C4-2B (cell line): Measurements from ENCODE around the gene HEATR1.

ENCODE experiments used
- H3K27ac ChIP-seq: fragments of 450-650 bp; 2 replicates; pipeline ENCODE4 v1.5.1; 2017
- ZFX ChIP-seq: fragments of 450-650 bp; IDR thresholded peaks from 2 replicates; pipeline ENCODE4 v1.6.1; 2017
- TF ChIP-seq, protein P1 (sequence below): fragments of 450-650 bp; conservative IDR thresholded peaks from 2 replicates; pipeline ENCODE4 v1.5.1; 2017; ENCODE audit warnings: mild to moderate bottlenecking

The HEATR1 gene

DNA sequence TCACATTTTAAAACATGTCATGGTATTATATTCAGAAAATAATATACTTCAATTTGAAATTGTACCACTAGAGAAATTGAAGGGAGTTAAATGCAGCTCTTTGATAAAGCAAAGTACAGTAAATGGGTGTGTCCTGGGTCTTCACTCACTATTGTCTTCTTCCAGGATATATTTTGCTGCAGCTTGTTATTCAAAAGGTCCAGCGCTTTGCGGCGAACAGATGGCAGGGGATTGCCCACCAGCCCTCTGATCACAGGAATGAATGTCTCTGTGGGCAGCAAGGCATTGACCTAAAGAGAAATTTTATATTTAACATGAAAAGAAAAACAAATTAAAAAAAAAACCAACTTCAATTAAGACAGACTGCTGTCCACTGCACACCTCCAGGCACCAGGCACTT lies 45.5 kb downstream of the HEATR1 start:
- TF ChIP-seq, protein P1, sequence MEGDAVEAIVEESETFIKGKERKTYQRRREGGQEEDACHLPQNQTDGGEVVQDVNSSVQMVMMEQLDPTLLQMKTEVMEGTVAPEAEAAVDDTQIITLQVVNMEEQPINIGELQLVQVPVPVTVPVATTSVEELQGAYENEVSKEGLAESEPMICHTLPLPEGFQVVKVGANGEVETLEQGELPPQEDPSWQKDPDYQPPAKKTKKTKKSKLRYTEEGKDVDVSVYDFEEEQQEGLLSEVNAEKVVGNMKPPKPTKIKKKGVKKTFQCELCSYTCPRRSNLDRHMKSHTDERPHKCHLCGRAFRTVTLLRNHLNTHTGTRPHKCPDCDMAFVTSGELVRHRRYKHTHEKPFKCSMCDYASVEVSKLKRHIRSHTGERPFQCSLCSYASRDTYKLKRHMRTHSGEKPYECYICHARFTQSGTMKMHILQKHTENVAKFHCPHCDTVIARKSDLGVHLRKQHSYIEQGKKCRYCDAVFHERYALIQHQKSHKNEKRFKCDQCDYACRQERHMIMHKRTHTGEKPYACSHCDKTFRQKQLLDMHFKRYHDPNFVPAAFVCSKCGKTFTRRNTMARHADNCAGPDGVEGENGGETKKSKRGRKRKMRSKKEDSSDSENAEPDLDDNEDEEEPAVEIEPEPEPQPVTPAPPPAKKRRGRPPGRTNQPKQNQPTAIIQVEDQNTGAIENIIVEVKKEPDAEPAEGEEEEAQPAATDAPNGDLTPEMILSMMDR: no peak
- no peak for TF ChIP-seq ZFX
- no peak overlapping the region for H3K27ac ChIP-seq

DNA sequence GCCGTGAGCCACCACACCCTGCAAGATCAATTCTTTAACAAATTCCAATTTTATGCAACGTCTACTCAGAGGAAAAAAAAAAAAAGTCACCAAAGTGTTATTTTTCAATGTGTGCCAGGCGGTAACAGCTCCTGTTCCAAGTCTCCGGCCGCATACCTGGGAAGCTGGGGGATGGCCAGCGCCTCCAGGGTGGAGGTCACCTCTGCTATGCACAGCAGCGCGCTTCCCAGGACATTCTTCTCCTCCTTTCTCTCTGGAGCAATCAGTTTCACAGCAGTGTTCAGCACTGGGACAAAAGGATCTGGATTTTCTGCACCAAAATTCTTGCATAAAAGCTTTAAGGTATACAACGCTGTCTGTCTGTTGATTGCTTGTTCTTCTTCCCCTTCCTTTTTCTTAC lies 46.2 kb downstream of the HEATR1 start:
- TF ChIP-seq, protein P1: no peak
- TF ChIP-seq ZFX: no peak

DNA sequence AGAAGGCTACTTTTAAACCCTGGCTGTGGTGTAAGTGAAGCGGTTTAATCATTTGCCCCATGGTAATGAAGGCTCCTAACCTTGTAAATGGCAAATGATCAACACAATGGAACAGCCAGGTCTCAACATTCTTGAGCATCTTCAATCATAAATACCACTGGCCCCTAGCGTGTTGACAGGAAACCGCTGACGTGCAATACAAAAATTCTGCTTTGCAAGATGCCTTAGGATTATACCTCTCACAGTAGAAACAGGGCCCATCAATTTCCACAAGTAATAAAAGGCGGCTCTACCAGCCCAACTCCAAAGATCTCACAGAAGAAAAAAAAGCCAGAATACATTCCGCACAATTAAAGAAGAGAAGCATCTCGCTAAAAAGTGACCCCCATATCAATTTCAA lies 47.7 kb downstream of the HEATR1 start:
- TF ChIP-seq, protein P1: no peak
- TF ChIP-seq ZFX: no peak
- no peak overlapping the region for H3K27ac ChIP-seq

More for the DNA sequence above, 46.2 kb downstream of the HEATR1 start:
- no peak overlapping the region for H3K27ac ChIP-seq

DNA sequence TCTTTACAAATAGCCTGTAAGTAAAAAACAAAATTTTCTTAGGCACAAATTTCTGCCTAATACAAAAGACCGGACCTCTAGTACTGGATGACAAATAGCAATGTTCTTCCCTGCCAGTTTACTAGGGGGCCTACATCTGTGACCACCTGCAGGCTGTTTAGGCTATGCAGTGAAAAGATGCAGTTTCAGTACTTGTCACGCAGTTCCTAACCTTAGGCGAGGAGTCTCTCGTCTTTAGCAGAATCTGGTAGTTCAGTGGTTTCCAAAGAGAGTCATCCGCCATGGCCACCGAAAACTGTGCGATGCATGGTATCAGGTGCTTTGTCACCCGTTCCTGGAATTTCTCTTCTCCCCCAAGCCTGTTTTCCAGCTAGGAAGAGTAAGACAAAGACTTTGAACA lies 50.9 kb downstream of the HEATR1 start:
- TF ChIP-seq, protein P1: no peak
- TF ChIP-seq ZFX: no peak
- no peak overlapping the region for H3K27ac ChIP-seq

DNA sequence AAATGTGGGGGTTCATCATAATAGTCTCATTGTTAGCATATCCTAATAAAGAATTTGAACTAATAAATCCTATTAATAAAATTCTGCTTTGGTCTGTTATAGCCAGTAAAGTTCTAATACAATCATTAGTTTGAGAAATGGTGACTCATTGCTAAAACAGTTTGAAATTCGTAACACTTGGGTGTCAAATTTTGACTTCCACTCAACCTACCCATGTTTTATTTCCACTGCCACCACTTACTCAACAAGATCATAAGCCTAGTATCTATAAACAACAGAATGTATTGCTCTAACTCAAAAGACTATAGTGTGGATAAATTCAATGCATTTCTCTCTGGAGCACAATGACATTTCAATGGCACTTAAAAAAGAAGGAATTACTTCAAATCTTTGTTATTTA lies 51.4 kb downstream of the HEATR1 start:
- TF ChIP-seq ZFX: no peak
- TF ChIP-seq, protein P1: no peak
- no peak overlapping the region for H3K27ac ChIP-seq

DNA sequence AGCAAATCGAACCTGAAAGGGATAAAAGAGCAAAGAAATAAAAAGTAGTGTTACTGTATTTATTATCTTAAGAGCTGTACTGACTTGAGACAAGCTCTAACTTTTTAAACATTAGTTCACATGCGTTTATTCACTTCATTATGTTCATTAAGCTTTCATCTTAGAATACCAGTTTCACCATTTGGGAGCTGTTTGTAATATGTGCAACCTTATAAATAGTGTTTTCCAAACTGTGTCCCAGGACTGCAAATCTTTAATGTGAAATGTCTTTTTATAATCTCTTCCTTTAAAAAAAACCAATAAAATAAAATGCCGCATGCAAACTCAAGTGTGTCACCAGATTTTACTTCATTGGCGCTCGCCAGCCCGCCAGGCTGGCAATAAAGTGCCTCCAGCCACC lies 52.2 kb downstream of the HEATR1 start:
- H3K27ac ChIP-seq: no peak overlapping the region
- TF ChIP-seq, protein P1: no peak
- no peak for TF ChIP-seq ZFX

DNA sequence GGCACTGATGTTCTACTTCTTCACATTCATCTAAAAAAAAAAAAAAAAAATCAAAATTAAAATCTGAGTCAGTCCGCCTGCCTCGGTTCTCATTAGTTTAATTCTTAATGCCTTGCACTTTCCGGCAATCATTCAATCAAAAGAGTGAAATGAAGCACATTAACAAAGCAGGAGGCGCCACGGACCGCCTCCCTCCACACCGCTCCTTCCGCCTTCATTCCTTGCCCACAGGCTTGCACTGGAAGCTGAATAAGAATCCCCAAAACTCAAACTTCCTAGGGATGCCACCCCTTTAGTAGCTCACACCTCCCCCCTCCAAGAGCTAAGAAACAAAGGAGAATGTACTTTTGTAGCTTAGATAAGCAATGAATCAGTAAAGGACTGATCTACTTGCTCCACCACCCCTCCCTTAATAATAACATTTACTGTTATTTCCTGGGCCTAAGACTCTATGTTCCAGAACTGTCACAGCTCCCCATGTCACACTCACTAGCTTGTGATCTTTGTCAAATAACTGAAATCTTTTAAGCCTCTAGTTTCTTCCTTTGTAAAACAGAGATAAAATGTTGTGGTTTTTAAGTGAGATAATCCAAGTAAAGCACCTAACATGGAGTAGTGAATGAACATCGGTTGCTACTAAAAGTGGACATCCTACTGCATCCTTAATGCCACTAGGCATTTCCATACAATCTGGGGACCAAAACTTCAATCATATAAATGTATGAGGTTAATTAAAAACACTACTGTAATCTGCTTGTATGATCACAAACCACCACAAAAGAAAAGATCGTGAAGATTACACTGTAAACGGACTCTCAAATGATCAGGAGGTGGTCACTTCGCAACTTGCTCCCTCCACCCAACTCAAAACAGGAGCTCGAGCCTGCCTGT lies 53.1 kb downstream of the HEATR1 start:
- H3K27ac ChIP-seq: no peak overlapping the region

More for the DNA sequence above, 53.1 kb downstream of the HEATR1 start:
- no peak for TF ChIP-seq ZFX
- TF ChIP-seq, protein P1: no peak
